HG02798 (cell line): ENCODE measurements around the gene UBASH3B.
"Not testable (repeated sequence)": the region's sequence is repeated elsewhere in the genome, so short reads cannot be mapped to it uniquely, and the experiment has no call there.

Experiments used
- ATAC-seq: cut with Tn5 transposase; IDR thresholded peaks from one replicate; pipeline ENCODE4 v1.9.1; 2021; ENCODE audit warnings: mild to moderate bottlenecking; ENCODE audit not compliant: unreplicated experiment, poor library complexity

The UBASH3B gene

GRCh38 chr11:122655527-122656072 lies at the start of gene UBASH3B:
Gene UBASH3B (plus strand): TSS chr11:122655722. CDS start chr11:122656050, 328 bp downstream.
- peak; percentile 82 for ATAC-seq

- ATAC-seq: not testable (repeated sequence)
Observed at GRCh38 chr11:122607162-122607561, 48.4 kb upstream of the UBASH3B start.

- ATAC-seq: no peak
Observed at GRCh38 chr11:122612123-122612824, 43.2 kb upstream of the UBASH3B start.

- ATAC-seq: no peak
Observed at GRCh38 chr11:122616718-122617117, 38.8 kb upstream of the UBASH3B start.

GRCh38 chr11:122617297-122617696 lies 38.2 kb upstream of the UBASH3B start:
- ATAC-seq: no peak

GRCh38 chr11:122617926-122618325 lies 37.6 kb upstream of the UBASH3B start:
- no peak for ATAC-seq

GRCh38 chr11:122618927-122619326 lies 36.6 kb upstream of the UBASH3B start:
- no peak for ATAC-seq

GRCh38 chr11:122619757-122620156 lies 35.8 kb upstream of the UBASH3B start:
- ATAC-seq: no peak

- not testable (repeated sequence) for ATAC-seq
Observed at GRCh38 chr11:122625501-122625900, 30.0 kb upstream of the UBASH3B start.

GRCh38 chr11:122625976-122626665 lies 29.4 kb upstream of the UBASH3B start:
- no peak for ATAC-seq

GRCh38 chr11:122627745-122628144 lies 27.8 kb upstream of the UBASH3B start:
- no peak for ATAC-seq

- ATAC-seq: peak; percentile 60
Observed at GRCh38 chr11:122628810-122629555, 26.5 kb upstream of the UBASH3B start.

- no peak for ATAC-seq
Observed at GRCh38 chr11:122632181-122632824, 23.2 kb upstream of the UBASH3B start.

GRCh38 chr11:122633219-122633829 lies 22.2 kb upstream of the UBASH3B start:
- ATAC-seq: no peak

GRCh38 chr11:122634501-122634900 lies 21.0 kb upstream of the UBASH3B start:
- no peak for ATAC-seq

GRCh38 chr11:122637541-122637940 lies 18.0 kb upstream of the UBASH3B start:
- no peak for ATAC-seq

- no peak for ATAC-seq
Observed at GRCh38 chr11:122642472-122642922, 13.0 kb upstream of the UBASH3B start.

- no peak for ATAC-seq
Observed at GRCh38 chr11:122642971-122643370, 12.6 kb upstream of the UBASH3B start.

- no peak for ATAC-seq
Observed at GRCh38 chr11:122645847-122646246, 9.7 kb upstream of the UBASH3B start.
